Measurements from ENCODE around the gene ZC3H18.

Gene ZC3H18

DNA sequence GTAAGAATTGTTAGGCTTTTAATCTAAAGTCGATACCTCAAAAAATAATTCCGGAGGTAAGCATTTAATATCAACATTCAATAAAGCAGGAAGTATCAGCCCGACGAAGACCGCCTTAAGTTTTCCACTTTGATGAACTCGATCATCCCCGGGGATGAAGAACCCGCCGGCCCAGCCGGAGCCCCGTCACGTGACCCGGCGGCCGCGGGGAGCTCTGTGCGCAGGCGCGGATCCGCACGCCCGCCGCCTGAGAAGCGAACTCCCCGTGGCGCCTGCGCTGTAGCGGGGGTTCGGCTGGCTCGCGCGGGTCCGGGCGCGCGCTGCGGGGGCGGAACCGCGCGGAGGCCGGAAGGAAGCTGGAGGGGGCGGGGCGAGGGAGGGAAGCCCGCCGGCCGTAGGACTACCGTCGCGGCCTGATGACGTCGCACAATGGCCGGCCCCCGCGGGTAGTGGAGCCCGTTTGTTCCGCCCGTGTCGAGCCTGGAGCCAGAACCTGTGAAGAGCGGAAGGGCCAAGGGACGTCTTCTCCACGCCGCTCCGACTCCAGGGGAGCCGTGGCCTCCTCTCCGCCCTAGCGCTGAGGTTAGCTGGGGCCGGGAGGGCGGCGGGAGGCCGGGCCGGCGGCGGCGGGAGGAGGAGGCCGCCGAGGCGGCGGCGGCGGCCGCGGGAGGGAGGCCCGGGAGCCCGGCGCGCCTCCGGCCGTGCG, at the start of gene ZC3H18:
Gene ZC3H18, plus strand, starts transcription at position 419 of the 706 bp plus-strand sequence. CDS start 6,721 bp downstream, outside the sequence.
- peak; percentile 89 for DNase-seq (ENCODE audit: low read depth)

DNA sequence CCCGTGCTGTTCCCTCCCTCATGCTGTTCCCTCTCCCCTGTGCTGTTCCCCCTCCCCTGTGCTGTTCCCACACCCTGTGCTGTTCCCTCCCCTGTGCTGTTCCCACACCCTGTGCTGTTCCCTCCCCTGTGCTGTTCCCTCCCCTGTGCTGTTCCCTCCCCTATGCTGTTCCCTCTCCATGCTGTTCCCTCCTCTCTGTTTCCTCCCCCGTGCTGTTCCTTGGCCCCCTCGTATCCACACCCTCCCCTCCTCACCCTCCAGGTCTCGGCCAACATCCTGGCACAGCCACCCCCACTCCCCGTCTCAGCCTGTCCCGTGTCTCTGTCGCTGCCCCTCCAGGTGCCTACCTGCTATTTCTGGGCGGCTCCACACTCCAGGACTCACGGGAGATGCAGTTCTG, 48.5 kb upstream of the ZC3H18 start:
- no peak for DNase-seq (ENCODE audit: low read depth)

DNA sequence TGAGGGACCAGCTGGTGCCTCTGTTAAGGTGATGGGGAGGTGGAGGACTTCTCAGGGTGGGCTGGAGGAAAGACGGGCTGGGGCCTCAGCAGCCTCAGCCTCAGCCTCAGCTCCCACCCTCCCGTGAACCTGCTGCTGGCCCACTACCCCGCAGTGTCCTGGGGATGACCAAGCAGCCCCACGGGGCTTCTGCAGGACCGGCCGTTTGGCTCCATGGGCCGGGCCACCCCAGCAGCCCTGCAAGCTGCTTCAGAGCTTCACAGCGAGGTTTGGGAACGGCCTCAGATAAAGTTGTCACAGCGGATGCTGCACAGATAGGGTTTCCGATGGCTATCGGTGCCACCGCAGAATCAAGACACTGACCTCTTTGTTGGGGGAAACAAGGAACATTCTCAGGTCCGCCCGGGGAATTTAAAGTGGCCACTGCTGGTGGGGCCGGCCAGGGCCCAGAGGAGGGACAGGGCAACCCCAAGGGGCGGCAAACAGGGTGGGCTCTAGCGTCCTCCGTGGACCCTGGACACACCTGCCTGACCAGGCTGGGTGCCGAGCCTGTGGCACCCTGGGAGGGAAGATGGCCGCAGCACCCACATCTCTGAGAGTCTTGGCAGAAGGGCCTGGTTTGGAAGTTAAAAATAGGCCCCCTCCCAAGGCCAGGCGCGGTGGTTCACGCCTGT, 47.8 kb upstream of the ZC3H18 start:
- no peak for DNase-seq (ENCODE audit: low read depth)

GRCh38 chr16:88523309-88524161, 46.7 kb upstream of the ZC3H18 start:
- DNase-seq (ENCODE audit: low read depth), result no peak

- DNase-seq (ENCODE audit: low read depth), result no peak
These were observed 45.8 kb upstream of the ZC3H18 start for GRCh38 chr16:88524274-88524972.

DNA sequence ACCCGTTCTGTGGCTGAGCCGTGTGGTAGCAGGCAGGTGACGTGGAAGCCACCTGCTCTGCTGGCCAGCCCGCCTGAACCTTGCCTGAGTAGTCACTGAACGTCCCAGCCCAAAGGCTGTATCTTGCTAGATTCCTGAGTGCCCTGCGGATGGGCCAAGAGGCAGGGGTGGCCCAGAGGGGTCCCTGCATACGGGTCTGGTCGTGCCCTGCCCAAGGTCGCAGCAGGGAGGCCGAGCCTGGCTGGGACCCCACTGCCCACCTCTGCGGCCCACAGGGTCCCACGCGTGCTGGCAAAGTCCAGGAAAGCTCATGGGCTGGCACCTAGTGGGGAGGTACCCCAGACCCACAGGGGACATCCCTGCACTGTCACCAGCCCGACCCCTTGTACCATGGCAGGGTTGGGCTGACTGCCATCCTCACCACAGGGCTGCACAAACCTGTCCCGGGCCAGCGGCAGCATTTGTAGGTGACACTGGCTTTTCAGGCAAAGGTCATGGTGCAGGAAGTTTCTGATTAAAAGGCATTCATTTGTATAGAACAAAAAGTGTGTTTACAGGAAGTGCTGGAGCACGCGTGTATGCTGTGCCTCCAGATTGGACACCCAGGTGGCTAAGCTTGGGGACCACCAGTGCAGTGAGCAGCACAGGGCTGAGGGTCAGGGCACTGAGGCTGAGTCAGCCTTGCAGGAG, 45.1 kb upstream of the ZC3H18 start:
- DNase-seq (ENCODE audit: low read depth), result no peak

GRCh38 chr16:88525663-88525990, 44.6 kb upstream of the ZC3H18 start:
- no peak for DNase-seq (ENCODE audit: low read depth)

- DNase-seq (ENCODE audit: low read depth), result peak; percentile 85
These were observed 43.9 kb upstream of the ZC3H18 start for GRCh38 chr16:88526008-88526905.

DNA sequence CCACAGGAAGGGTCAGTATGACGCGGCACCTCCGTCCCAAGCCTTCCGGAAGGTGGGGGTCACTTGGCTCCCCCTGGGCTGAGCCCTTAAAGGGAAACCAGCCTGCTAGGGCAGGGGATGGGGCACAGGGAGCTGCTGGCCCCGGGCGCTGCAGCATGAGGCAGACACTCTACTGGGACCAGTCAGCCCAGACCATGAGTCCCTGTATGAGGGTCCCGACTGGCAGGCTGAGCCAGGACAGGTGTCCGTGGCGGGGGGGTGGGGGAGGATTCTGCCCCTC, 43.4 kb upstream of the ZC3H18 start:
- no peak for DNase-seq (ENCODE audit: low read depth)

GRCh38 chr16:88527186-88527936, 42.8 kb upstream of the ZC3H18 start:
- no peak for DNase-seq (ENCODE audit: low read depth)

DNA sequence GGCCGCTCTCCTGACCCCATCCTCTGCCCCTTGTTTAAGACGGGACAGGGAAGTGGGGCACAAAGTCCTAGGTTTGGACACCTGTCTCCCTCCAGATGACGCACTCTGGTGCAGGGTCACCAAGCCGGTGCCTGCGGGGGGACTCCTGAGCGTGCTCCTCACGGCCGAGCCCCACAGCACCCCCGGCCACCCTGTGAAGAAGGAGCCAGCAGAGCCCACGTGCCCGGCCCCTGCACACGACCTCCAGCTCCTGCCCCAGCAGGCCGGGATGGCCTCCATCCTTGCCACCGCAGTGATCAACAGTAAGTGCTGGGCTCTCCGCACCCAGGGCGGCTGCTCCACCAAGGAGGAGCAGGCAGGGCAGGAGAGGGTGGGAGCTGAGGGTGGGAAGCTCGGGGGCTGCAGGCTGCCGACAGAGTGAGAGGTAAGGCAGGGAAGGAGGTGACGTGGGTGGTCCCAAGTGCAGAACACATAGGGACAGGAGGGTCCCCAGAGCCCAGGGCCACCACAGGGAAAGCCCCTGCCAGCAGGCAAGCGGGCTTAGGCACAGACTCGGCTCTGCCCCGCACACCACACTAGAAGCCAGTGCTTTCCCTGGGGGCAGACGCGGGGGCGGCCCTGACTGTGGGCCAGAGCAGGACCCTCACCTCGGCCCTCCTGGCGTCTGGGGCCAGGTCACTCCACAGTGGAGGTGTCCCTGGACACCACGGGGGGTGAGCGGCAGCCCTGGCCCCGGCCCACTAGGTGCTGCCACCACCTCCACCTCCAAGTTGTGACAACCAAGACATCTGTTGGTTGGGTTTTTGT, 42.1 kb upstream of the ZC3H18 start:
- no peak for DNase-seq (ENCODE audit: low read depth)

- no peak for DNase-seq (ENCODE audit: low read depth)
These were observed 41.3 kb upstream of the ZC3H18 start for GRCh38 chr16:88528902-88529318.

DNA sequence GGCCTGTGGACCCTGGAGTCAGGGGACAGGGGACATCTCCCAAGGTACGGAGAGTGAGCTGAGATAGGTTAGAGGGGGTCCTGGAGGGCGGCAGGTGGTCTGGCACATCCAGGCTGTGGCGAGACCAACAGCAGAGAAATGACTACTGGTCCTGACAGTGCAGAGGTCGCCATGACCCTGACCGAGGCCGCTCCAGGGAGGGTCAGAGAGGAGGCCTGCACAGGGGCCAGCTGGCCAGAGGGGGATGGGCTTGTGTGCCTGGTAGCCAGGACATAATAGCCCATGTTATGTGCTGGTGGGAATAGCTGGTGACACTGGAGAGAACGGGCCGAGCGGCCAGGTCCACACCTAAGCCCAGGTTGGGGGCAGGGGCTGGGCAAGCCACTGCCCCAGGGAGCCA, 40.6 kb upstream of the ZC3H18 start:
- no peak for DNase-seq (ENCODE audit: low read depth)

- no peak for DNase-seq (ENCODE audit: low read depth)
These were observed 39.9 kb upstream of the ZC3H18 start for GRCh38 chr16:88530051-88530857.

DNA sequence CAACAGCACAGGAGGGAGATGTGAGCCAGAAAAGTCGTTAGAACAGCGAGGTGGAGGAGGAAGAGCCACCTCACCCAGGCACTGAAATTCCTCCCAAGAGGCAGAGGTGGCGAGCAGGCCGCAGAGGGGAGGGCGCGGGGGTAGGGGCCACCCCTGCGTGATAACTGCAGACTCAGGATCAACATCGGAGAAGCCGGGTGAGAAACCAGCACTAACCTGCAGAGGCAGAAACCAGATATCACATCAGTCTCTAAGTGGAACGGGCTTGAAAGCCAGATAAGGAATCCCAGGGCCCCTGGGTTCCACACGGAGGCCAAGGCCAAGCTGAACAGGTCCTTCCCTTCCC, 39.4 kb upstream of the ZC3H18 start:
- no peak for DNase-seq (ENCODE audit: low read depth)

DNA sequence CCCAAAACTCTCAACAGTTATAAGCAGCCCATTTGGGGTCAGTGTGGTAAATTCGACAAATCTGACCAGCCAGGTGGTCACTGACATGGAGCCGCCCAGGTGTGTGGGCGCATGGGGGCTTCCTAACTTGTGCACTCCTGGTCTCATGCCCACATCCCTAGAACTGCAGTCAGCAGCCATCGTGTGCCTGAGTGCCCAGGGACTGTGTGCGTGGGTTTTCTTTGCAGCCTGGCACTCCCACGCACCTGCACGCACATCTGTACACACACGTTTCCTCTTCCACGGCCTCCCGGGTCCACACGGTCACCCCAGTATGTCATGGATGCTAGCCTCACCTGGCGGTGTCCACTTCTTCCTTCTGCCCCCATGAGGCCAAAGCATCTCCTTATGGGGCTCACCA, 38.9 kb upstream of the ZC3H18 start:
- DNase-seq (ENCODE audit: low read depth), result no peak

DNA sequence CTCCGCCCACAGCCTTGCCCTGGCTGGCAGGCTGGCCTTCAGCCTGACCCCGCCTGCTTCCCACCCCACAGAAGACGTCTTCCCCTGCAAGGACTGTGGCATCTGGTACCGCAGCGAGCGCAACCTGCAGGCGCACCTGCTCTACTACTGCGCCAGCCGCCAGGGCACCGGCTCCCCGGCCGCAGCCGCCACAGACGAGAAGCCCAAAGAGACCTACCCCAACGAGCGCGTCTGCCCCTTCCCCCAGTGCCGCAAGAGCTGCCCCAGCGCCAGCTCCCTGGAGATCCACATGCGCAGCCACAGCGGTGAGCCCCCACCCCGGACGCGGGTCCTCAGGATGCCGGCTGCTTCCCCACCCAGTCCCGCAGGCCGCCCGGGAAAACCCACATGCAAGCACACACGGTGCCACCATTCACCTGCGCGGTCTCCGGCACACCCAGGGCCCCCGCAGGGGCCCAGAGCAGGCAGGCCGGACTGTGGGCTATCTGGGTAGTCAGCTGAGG, 38.2 kb upstream of the ZC3H18 start:
- no peak for DNase-seq (ENCODE audit: low read depth)

Measured in CMK (cell line).